SK-N-SH treated with all-trans-retinoic acid at 6 μM for 48 hours (cell line): Measurements from ENCODE around the gene TMCC3.

ENCODE experiments used
- ARNTL ChIP-seq: fragments of 450-650 bp; formaldehyde crosslinking; IDR thresholded peaks from 2 replicates; pipeline ENCODE4 v1.5.0; 2020; ENCODE audit warnings: low read depth, mild to moderate bottlenecking, moderate library complexity, borderline replicate concordance
- CSRNP3 ChIP-seq: fragments of 250-450 bp; sonication (Bioruptor Pico); IDR thresholded peaks from 2 replicates; pipeline ENCODE4 v1.5.1; 2021; ENCODE audit warnings: mild to moderate bottlenecking, moderate library complexity
- ESRRG ChIP-seq: fragments of 250-450 bp; sonication (Bioruptor Pico); IDR thresholded peaks from 2 replicates; pipeline ENCODE4 v1.6.1; 2021; ENCODE audit warnings: mild to moderate bottlenecking
- GLIS3 ChIP-seq: fragments of 250-450 bp; sonication (Bioruptor Pico); IDR thresholded peaks from 2 replicates; pipeline ENCODE4 v1.5.0; 2020; ENCODE audit warnings: mild to moderate bottlenecking, moderate library complexity
- ISL1 ChIP-seq: fragments of 250-450 bp; sonication (Bioruptor Pico); IDR thresholded peaks from 2 replicates; pipeline ENCODE4 v2.1.2; 2022; ENCODE audit warnings: mild to moderate bottlenecking, moderate library complexity
- PATZ1 ChIP-seq: fragments of 250-450 bp; sonication (Bioruptor Pico); IDR thresholded peaks from 2 replicates; pipeline ENCODE4 v1.8.0; 2020; ENCODE audit warnings: mild to moderate bottlenecking, moderate library complexity, borderline replicate concordance
- RARB ChIP-seq: fragments of 250-450 bp; sonication (Bioruptor Pico); IDR thresholded peaks from 2 replicates; pipeline ENCODE4 v1.8.0; 2021; ENCODE audit warnings: mild to moderate bottlenecking, moderate library complexity
- TOX ChIP-seq: fragments of 250-450 bp; sonication (Bioruptor Pico); IDR thresholded peaks from 2 replicates; pipeline ENCODE4 v1.8.0; 2021; ENCODE audit warnings: mild to moderate bottlenecking, moderate library complexity, borderline replicate concordance
- TSHZ2 ChIP-seq: fragments of 250-450 bp; sonication (Bioruptor Pico); IDR thresholded peaks from 2 replicates; pipeline ENCODE4 v1.5.0; 2020; ENCODE audit warnings: mild to moderate bottlenecking, moderate library complexity
- ZFP3 ChIP-seq: fragments of 250-450 bp; sonication (Bioruptor Pico); IDR thresholded peaks from 2 replicates; pipeline ENCODE4 v1.5.0; 2020; ENCODE audit warnings: mild to moderate bottlenecking, moderate library complexity
- ZFP30 ChIP-seq: fragments of 450-650 bp; formaldehyde crosslinking; IDR thresholded peaks from 2 replicates; pipeline ENCODE4 v1.5.0; 2022; ENCODE audit warnings: mild to moderate bottlenecking, moderate library complexity

GRCh38 chr12:94586589-94587259, 63.6 kb downstream of the TMCC3 start:
- TF ChIP-seq TSHZ2 (CRISPR knock-in tag) (no peak), RARB (CRISPR knock-in tag) (no peak), ARNTL (no peak), TOX (CRISPR knock-in tag) (no peak), PATZ1 (no peak), ISL1 (CRISPR knock-in tag) (peak; percentile 36; the same call in 1 of the 2 replicates), CSRNP3 (CRISPR knock-in tag) (no peak), GLIS3 (CRISPR knock-in tag) (no peak), ESRRG (no peak), ZFP3 (CRISPR knock-in tag) (no peak), ZFP30 (CRISPR knock-in tag) (no peak)
